SW480 (cell line): ENCODE results near the gene EVI2B.
"Not testable (repeated sequence)": the region's sequence is repeated elsewhere in the genome, so short reads cannot be mapped to it uniquely, and the experiment has no call there.

Source experiments
- DNase-seq: peaks from one replicate; pipeline ENCODE4 v3.0.0-alpha.2; 2016; ENCODE audit warnings: low spot score

Gene EVI2B

GRCh38 chr17:31269578-31269983 is 44.3 kb downstream of the EVI2B start:
- peak; percentile 89 for DNase-seq

GRCh38 chr17:31269036-31269577 is 44.7 kb downstream of the EVI2B start:
- no peak for DNase-seq

GRCh38 chr17:31266042-31266441 is 47.8 kb downstream of the EVI2B start:
- no peak for DNase-seq

- DNase-seq: not testable (repeated sequence)
Measured at GRCh38 chr17:31262923-31263322, 50.9 kb downstream of the EVI2B start.

GRCh38 chr17:31261601-31262000 is 52.3 kb downstream of the EVI2B start:
- DNase-seq: no peak

- no peak for DNase-seq
Measured at GRCh38 chr17:31260151-31260550, 53.7 kb downstream of the EVI2B start.

- DNase-seq: no peak
Measured at GRCh38 chr17:31256936-31257335, 56.9 kb downstream of the EVI2B start.

GRCh38 chr17:31254654-31255053 is 59.2 kb downstream of the EVI2B start:
- DNase-seq: no peak
